ENCODE data around the gene PSENEN.

- no peak for TF ChIP-seq CTCF (IDR thresholded peaks at IDR 0.05)
- no peak for TF ChIP-seq POLR2A (IDR thresholded peaks at IDR 0.05)
Measured at GRCh38 chr19:35750167-35750566, 4.7 kb downstream of the PSENEN start.

Data from Peyer's patch (tissue), 4 donors.